Mesothelial cell of epicardium (in vitro differentiated cells): ENCODE data around the gene MED13L. TPM values are rescaled to one million over a fixed set of nuclear protein-coding genes. Genes with fewer than 3 reads are reported as not detected.
A peak's percentile ranks its signal among the peaks of the same experiment; 100 is the strongest.

Source experiments
- DNase-seq, 2 experiments: peaks; one replicate each; pipeline ENCODE4 v3.0.0; 2021; ENCODE audit warnings: low spot score in 2 of 2; ENCODE audit not compliant: unreplicated experiment in 2 of 2
- H3K27ac Mint-ChIP-seq: 2 replicates; pipeline ENCODE4 v1.8.0; 2021; ENCODE audit warnings: mixed read lengths
- H3K27me3 Mint-ChIP-seq: 2 replicates; pipeline ENCODE4 v1.8.0; 2021; ENCODE audit warnings: low read depth, mixed read lengths
- H3K36me3 Mint-ChIP-seq: 2 replicates; pipeline ENCODE4 v1.8.0; 2021; ENCODE audit warnings: mixed read lengths
- H3K4me1 Mint-ChIP-seq: 2 replicates; pipeline ENCODE4 v1.8.0; 2021; ENCODE audit warnings: mixed read lengths
- H3K4me3 Mint-ChIP-seq: 2 replicates; pipeline ENCODE4 v1.8.0; 2021; ENCODE audit warnings: mild to moderate bottlenecking, moderate library complexity, mixed read lengths
- H3K9me3 Mint-ChIP-seq: 2 replicates; pipeline ENCODE4 v1.8.0; 2021; ENCODE audit warnings: mixed read lengths
- CTCF ChIP-seq: fragments of 200-600 bp; sonication (generic); IDR thresholded peaks from one replicate; pipeline ENCODE4 v1.5.0; 2021; ENCODE audit warnings: antibody characterized with exemption; ENCODE audit not compliant: unreplicated experiment
- total RNA-seq: library from RNA; stranded (reverse); gene quantifications from 3 replicates; pipeline ENCODE4 v1.2.1, GENCODE V29; 2021

The MED13L gene
- total RNA-seq, 1 donor from 2014 or later: 179 TPM

- Mint-ChIP-seq H3K9me3 (no peaks in the 10 kb centered on the region), H3K27ac (peak overlapping the region; percentile 93), H3K36me3 (no peaks in the 10 kb centered on the region), H3K4me1 (peaks cover 31% of the 10 kb centered on the region), H3K4me3 (peak overlapping the region; percentile 79), H3K27me3 (peaks cover 2% of the 10 kb centered on the region)
- no peak for TF ChIP-seq CTCF
- no peak for DNase-seq
Observed at GRCh38 chr12:116278667-116279066, 1.2 kb upstream of the MED13L start.

- peaks cover 2% of the 10 kb centered on the region for H3K27me3 Mint-ChIP-seq
- no peaks in the 10 kb centered on the region for H3K9me3 Mint-ChIP-seq
- no peak for DNase-seq
- TF ChIP-seq CTCF: no peak
- H3K27ac Mint-ChIP-seq: peak overlapping the region; percentile 93
- H3K36me3 Mint-ChIP-seq: no peaks in the 10 kb centered on the region
- H3K4me1 Mint-ChIP-seq: peaks cover 35% of the 10 kb centered on the region
- peak overlapping the region; percentile 79 for H3K4me3 Mint-ChIP-seq
Observed at GRCh38 chr12:116278279-116278626, 760 bp upstream of the MED13L start.

- Mint-ChIP-seq H3K4me1 (peaks cover 32% of the 10 kb centered on the region), H3K27ac (peak overlapping the region; percentile 96), H3K27me3 (peaks cover 2% of the 10 kb centered on the region), H3K9me3 (no peaks in the 10 kb centered on the region), H3K36me3 (no peaks in the 10 kb centered on the region), H3K4me3 (peak overlapping the region; percentile 93)
- no peak for TF ChIP-seq CTCF
- DNase-seq: peak; percentile 71 to 82
Observed at GRCh38 chr12:116276652-116277466, 634 bp downstream of the MED13L start.

- TF ChIP-seq CTCF: no peak
- DNase-seq: no peak
- Mint-ChIP-seq H3K9me3 (no peaks in the 10 kb centered on the region), H3K36me3 (peaks cover 2% of the 10 kb centered on the region), H3K27me3 (no peaks in the 10 kb centered on the region), H3K27ac (peak overlapping the region; percentile 75), H3K4me1 (peaks cover 37% of the 10 kb centered on the region), H3K4me3 (peak overlapping the region; percentile 93)
Observed at GRCh38 chr12:116274551-116275375, 2.7 kb downstream of the MED13L start.

GRCh38 chr12:116273813-116274550 lies 3.5 kb downstream of the MED13L start:
- DNase-seq: no peak
- no peak for TF ChIP-seq CTCF
- Mint-ChIP-seq H3K4me3 (peak overlapping the region; percentile 93), H3K27ac (peak overlapping the region; percentile 75), H3K9me3 (no peaks in the 10 kb centered on the region), H3K27me3 (no peaks in the 10 kb centered on the region), H3K36me3 (peaks cover 2% of the 10 kb centered on the region), H3K4me1 (peaks cover 40% of the 10 kb centered on the region)
